ENCODE results near the gene POLG. TPM values are rescaled to one million over a fixed set of nuclear protein-coding genes. Genes with fewer than 3 reads are reported as not detected.

POLG gene
- total and polyA plus RNA-seq, 2 of the 13 experiments (the other 11 are each of a cell fraction or from before 2014, with no cell fraction given), result 26.6 to 35.5 TPM

- Histone ChIP-seq H3K27me3 (ENCODE audit: control insufficient read depth in 1 of 2, insufficient read depth in 2 of 2, low read length in 2 of 2) (peaks cover 15 to 92% of the 10 kb centered on the region in 2 experiments), H3K4me3 (replicated peaks in 1 of 3; ENCODE audit: insufficient read depth in 1 of 3, low read depth in 2 of 3, low read length in 3 of 3) (no peak overlapping the region), H3K36me3 (replicated peaks in 1 of 2; ENCODE audit: control insufficient read depth in 1 of 2, insufficient read depth in 2 of 2, low read length in 2 of 2) (no peaks in the 10 kb centered on the region), H4K20me1 (ENCODE audit: insufficient read depth, low read length) (peaks cover 11% of the 10 kb centered on the region), H3K27ac (ENCODE audit: extremely low read length, insufficient read depth, low read length) (no peak overlapping the region), H3K4me1 (ENCODE audit: insufficient read depth, low read length) (peaks cover 7% of the 10 kb centered on the region), H3K79me2 (ENCODE audit: insufficient read depth, low read length) (no peaks in the 10 kb centered on the region), H3K9me3 (ENCODE audit: low read length) (no peaks in the 10 kb centered on the region), H3K4me2 (ENCODE audit: low read depth, low read length) (no peak overlapping the region), H3K9ac (ENCODE audit: insufficient read depth, low read depth, low read length) (no peak overlapping the region), H2AFZ (ENCODE audit: low read length) (no peak overlapping the region)
- ATAC-seq, result no peak
- no peak for FAIRE-seq
- no peak for DNase-seq (ENCODE audit: low spot score)
- intact Hi-C loops (cut with micrococcal nuclease; ENCODE audit: unreplicated experiment) (no loop called here), in situ Hi-C loops (cut with HindIII; ENCODE audit: extremely low pct_ligation_motif_present, low pct_unique_long_range_greater_than_20kb) (no loop called here)
- 5% methylated on average over 4 of the region's 4 CpGs for WGBS (ENCODE audit: low lambda C conversion rate)
- ChIA-PET CTCF (ENCODE audit: low intra/inter-chr PET ratio, low total read pairs) (no interaction called here), POLR2A (no interaction called here)
- TF ChIP-seq SNRNP70 (IDR thresholded peaks at IDR 0.05; ENCODE audit: low read depth, low read length) (no peak), HMGA1 (CRISPR knock-in tag; conservative IDR thresholded peaks at IDR 0.05) (no peak), PCBP2 (optimal IDR thresholded peaks at IDR 0.05; ENCODE audit: low read depth, low read length, poor library complexity, severe bottlenecking) (no peak), MLLT10 (CRISPR knock-in tag; IDR thresholded peaks at IDR 0.05) (no peak), FUBP1 (CRISPR knock-in tag; IDR thresholded peaks at IDR 0.05; ENCODE audit: borderline replicate concordance) (no peak), ZNF609 (CRISPR knock-in tag; IDR thresholded peaks at IDR 0.05; ENCODE audit: borderline replicate concordance) (no peak)
- BruUV-seq (replicated peaks), result no TSS peak
Observed at GRCh38 chr15:89363770-89364169, 29.1 kb upstream of the POLG start.

All from HepG2 (cell line).